H9 (cell line): ENCODE measurements around the gene NFU1. TPM values are rescaled to one million over a fixed set of nuclear protein-coding genes. Genes with fewer than 3 reads are reported as not detected.

Source experiments
- DNase-seq: peaks from one replicate; pipeline ENCODE4 v3.0.0-alpha.2; 2017
- H2AFZ ChIP-seq: one replicate; pipeline ENCODE4 v1.6.1; 2013; ENCODE audit warnings: mild to moderate bottlenecking, low read length, control low read depth, moderate library complexity
- H2AK5ac ChIP-seq: 2 replicates; pipeline ENCODE4 v1.6.1; 2013; ENCODE audit warnings: low read length, control low read depth, mixed read lengths; ENCODE audit not compliant: insufficient read length
- H2BK120ac ChIP-seq: one replicate; pipeline ENCODE4 v1.6.1; 2013; ENCODE audit warnings: low read depth, mild to moderate bottlenecking, low read length, control low read depth, inconsistent platforms; ENCODE audit not compliant: poor library complexity, severe bottlenecking
- H2BK12ac ChIP-seq: 2 replicates; pipeline ENCODE4 v1.6.1; 2013; ENCODE audit warnings: low read length, control low read depth, mixed read lengths, low read depth; ENCODE audit not compliant: insufficient read length
- H2BK15ac ChIP-seq: 2 replicates; pipeline ENCODE4 v1.6.1; 2013; ENCODE audit warnings: low read depth, low read length, control low read depth
- H2BK20ac ChIP-seq: one replicate; pipeline ENCODE4 v1.6.1; 2013; ENCODE audit warnings: low read depth, mild to moderate bottlenecking, low read length, control low read depth, inconsistent platforms; ENCODE audit not compliant: poor library complexity, severe bottlenecking
- H2BK5ac ChIP-seq: 2 replicates; pipeline ENCODE4 v1.6.1; 2013; ENCODE audit warnings: low read length, control low read depth, mixed read lengths; ENCODE audit not compliant: insufficient read length
- H3K14ac ChIP-seq: 2 replicates; pipeline ENCODE4 v1.6.1; 2013; ENCODE audit warnings: low read length, control low read depth; ENCODE audit not compliant: insufficient read depth
- H3K18ac ChIP-seq: 2 replicates; pipeline ENCODE4 v1.6.1; 2013; ENCODE audit warnings: low read depth, mild to moderate bottlenecking, mixed read lengths, low read length, control low read depth; ENCODE audit not compliant: insufficient read length
- H3K23ac ChIP-seq: 2 replicates; pipeline ENCODE4 v1.6.1; 2013; ENCODE audit warnings: low read length, control low read depth, mixed read lengths, low read depth; ENCODE audit not compliant: insufficient read length
- H3K23me2 ChIP-seq: 2 replicates; pipeline ENCODE4 v1.6.1; 2013; ENCODE audit warnings: low read depth, mild to moderate bottlenecking, mixed read lengths, low read length, control low read depth; ENCODE audit not compliant: insufficient read length, poor library complexity, severe bottlenecking
- H3K27ac ChIP-seq: 2 replicates; pipeline ENCODE4 v1.5.1; 2013; ENCODE audit warnings: low read length, control low read depth, mixed read lengths, low read depth; ENCODE audit not compliant: insufficient read length
- H3K27me3 ChIP-seq: 2 replicates; pipeline ENCODE4 v1.6.1; 2013; ENCODE audit warnings: low read length, control low read depth, inconsistent platforms; ENCODE audit not compliant: insufficient read depth
- H3K4ac ChIP-seq: 2 replicates; pipeline ENCODE4 v1.6.1; 2013; ENCODE audit warnings: low read depth, mild to moderate bottlenecking, control low read depth, inconsistent platforms, low read length, moderate library complexity
- H3K4me1 ChIP-seq: 2 replicates; pipeline ENCODE4 v1.6.1; 2013; ENCODE audit warnings: low read length, control low read depth, inconsistent platforms; ENCODE audit not compliant: insufficient read depth
- H3K4me2 ChIP-seq: 2 replicates; pipeline ENCODE4 v1.6.1; 2013; ENCODE audit warnings: low read length, control low read depth, mixed read lengths; ENCODE audit not compliant: insufficient read length, insufficient read depth
- H3K56ac ChIP-seq: 2 replicates; pipeline ENCODE4 v1.6.1; 2013; ENCODE audit warnings: low read depth, mild to moderate bottlenecking, mixed read lengths, low read length, control low read depth; ENCODE audit not compliant: insufficient read length
- H3K79me1 ChIP-seq: 2 replicates; pipeline ENCODE4 v1.6.1; 2013; ENCODE audit warnings: low read depth, mild to moderate bottlenecking, moderate library complexity, low read length, control low read depth, inconsistent platforms; ENCODE audit not compliant: insufficient read depth, poor library complexity, severe bottlenecking
- H3K79me2 ChIP-seq: 2 replicates; pipeline ENCODE4 v1.6.1; 2013; ENCODE audit warnings: low read length, control low read depth, inconsistent platforms; ENCODE audit not compliant: insufficient read depth
- H3K9ac ChIP-seq: 2 replicates; pipeline ENCODE4 v1.6.1; 2013; ENCODE audit warnings: low read length, control low read depth, mixed read lengths; ENCODE audit not compliant: insufficient read length; ENCODE audit errors: extremely low read depth
- H3K9me3 ChIP-seq: one replicate; pipeline ENCODE4 v1.6.1; 2013; ENCODE audit warnings: low read depth, low read length, inconsistent platforms; ENCODE audit not compliant: control insufficient read depth
- H3T11ph ChIP-seq: one replicate; pipeline ENCODE4 v1.6.1; 2013; ENCODE audit warnings: mild to moderate bottlenecking, low read length, control low read depth, inconsistent platforms
- H4K20me1 ChIP-seq: one replicate; pipeline ENCODE4 v1.6.1; 2013; ENCODE audit not compliant: control insufficient read depth, insufficient read length, insufficient read depth
- H4K5ac ChIP-seq: 2 replicates; pipeline ENCODE4 v1.6.1; 2013; ENCODE audit warnings: low read depth, mild to moderate bottlenecking, mixed read lengths, low read length, control low read depth; ENCODE audit not compliant: insufficient read length
- H4K8ac ChIP-seq: replicated peaks from 2 replicates; pipeline ENCODE4 v1.6.1; 2013; ENCODE audit warnings: low read length, control low read depth, mixed read lengths, low read depth; ENCODE audit not compliant: insufficient read length
- H4K91ac ChIP-seq: 2 replicates; pipeline ENCODE4 v1.6.1; 2013; ENCODE audit warnings: low read depth, mild to moderate bottlenecking, moderate library complexity, mixed read lengths, low read length, control low read depth; ENCODE audit not compliant: insufficient read length
- H3K27ac Mint-ChIP-seq, 3 experiments: 2 replicates in 2 of 3; 3 replicates in 1 of 3; pipeline ENCODE4 v1.8.0; 2020 to 2021; ENCODE audit warnings: mixed read lengths in 3 of 3, mild to moderate bottlenecking in 1 of 3, moderate library complexity in 1 of 3
- H3K27me3 Mint-ChIP-seq: 2 replicates; pipeline ENCODE4 v1.8.0; 2021; ENCODE audit warnings: low read depth, mild to moderate bottlenecking, moderate library complexity, mixed read lengths
- H3K36me3 Mint-ChIP-seq, 3 experiments: 2 replicates in 2 of 3; 3 replicates in 1 of 3; pipeline ENCODE4 v1.8.0; 2020 to 2021; ENCODE audit warnings: low read depth in 3 of 3, mixed read lengths in 3 of 3; ENCODE audit not compliant: insufficient read depth in 1 of 3
- H3K4me1 Mint-ChIP-seq, 2 experiments: 2 replicates each; pipeline ENCODE4 v1.8.0; 2020; ENCODE audit warnings: mixed read lengths in 2 of 2
- H3K4me3 Mint-ChIP-seq, 2 experiments: 2 replicates in 1 of 2; 3 replicates in 1 of 2; pipeline ENCODE4 v1.8.0; 2020 to 2021; ENCODE audit warnings: mild to moderate bottlenecking in 2 of 2, mixed read lengths in 2 of 2, moderate library complexity in 1 of 2
- H3K9me3 Mint-ChIP-seq, 2 experiments: 2 replicates in 1 of 2; 3 replicates in 1 of 2; pipeline ENCODE4 v1.8.0; 2020; ENCODE audit warnings: mild to moderate bottlenecking in 2 of 2, mixed read lengths in 2 of 2, moderate library complexity in 1 of 2
- WGBS: extraction: QIAGEN DNeasy Blood & Tissue Kit; methylation state at CpG from one replicate; pipeline ENCODE4 v1.1.7; 2013; ENCODE audit warnings: missing lambda C conversion rate, low lambda C conversion rate, mixed read lengths; ENCODE audit not compliant: insufficient read length; ENCODE audit errors: extremely low coverage; 5-methylcytosine and 5-hydroxymethylcytosine counted together
- total RNA-seq: library from RNA; stranded (reverse); gene quantifications from 2 replicates; pipeline ENCODE4 v1.2.1, GENCODE V29; 2021
- TF ChIP-seq, protein P1 (sequence below): fragments of 200-600 bp; sonication (generic); conservative IDR thresholded peaks from 3 replicates; pipeline ENCODE4 v1.8.0; 2021; ENCODE audit warnings: antibody characterized with exemption, mild to moderate bottlenecking

NFU1 gene
- total RNA-seq, 1 experiment from 2014 or later, result 61.4 TPM

DNA sequence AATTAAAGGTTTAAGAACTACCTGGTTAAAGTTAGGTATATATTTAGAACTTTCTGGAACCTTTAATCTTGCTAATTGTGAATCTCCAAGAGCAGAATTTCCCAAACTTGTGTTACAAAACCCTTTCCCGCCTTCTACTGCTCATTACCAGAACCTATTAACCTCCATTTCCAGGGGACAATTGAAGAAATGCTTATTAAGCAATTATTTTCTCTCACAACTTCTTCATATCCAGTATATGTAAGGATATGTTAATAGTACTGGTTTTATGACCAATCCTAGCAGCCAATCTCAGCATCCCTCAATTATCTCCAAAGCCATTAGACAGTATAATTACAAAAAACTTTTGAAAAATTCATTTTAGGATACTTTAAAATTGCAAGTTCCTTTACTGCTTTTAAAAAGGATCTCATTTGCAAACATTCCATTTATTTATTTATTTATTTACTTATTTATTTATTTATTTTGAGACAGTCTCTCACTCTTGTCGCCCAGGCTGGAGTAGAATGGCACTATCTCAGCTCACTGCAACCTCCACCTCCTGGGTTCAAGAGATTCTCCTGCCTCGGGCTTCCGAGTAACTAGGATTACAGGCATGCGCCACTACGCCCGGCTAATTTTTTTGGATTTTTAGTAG lies 53.9 kb downstream of the NFU1 start:
- H3K36me3 Mint-ChIP-seq, result peaks cover 2 to 13% (median 8%) of the 10 kb centered on the region in 3 experiments; a peak in 5 of 7 replicates
- Histone ChIP-seq H3K4ac (no peak overlapping the region), H3T11ph (no peak overlapping the region), H2BK12ac (no peak overlapping the region), H2BK120ac (no peak overlapping the region), H3K9me3 (no peaks in the 10 kb centered on the region), H3K27ac (no peak overlapping the region), H2BK20ac (no peak overlapping the region), H4K91ac (no peak overlapping the region), H3K23ac (no peak overlapping the region), H2AK5ac (no peak overlapping the region), H2BK15ac (no peak overlapping the region), H4K5ac (no peak overlapping the region), H2BK5ac (no peak overlapping the region), H3K23me2 (peaks cover 3% of the 10 kb centered on the region), H3K4me2 (no peak overlapping the region), H3K79me1 (peaks cover 3% of the 10 kb centered on the region), H3K79me2 (peaks cover 5% of the 10 kb centered on the region; the same call in 1 of the 2 replicates), H3K18ac (no peak overlapping the region), H4K8ac (no peak overlapping the region), H3K56ac (no peak overlapping the region), H3K9ac (no peak overlapping the region), H4K20me1 (no peaks in the 10 kb centered on the region), H3K14ac (no peak overlapping the region), H3K4me1 (no peaks in the 10 kb centered on the region), H2AFZ (no peak overlapping the region), H3K27me3 (no peaks in the 10 kb centered on the region)
- no peak for DNase-seq
- no peaks in the 10 kb centered on the region; the same call in 1 of the 2 replicates for H3K27me3 Mint-ChIP-seq
- TF ChIP-seq, protein P1, sequence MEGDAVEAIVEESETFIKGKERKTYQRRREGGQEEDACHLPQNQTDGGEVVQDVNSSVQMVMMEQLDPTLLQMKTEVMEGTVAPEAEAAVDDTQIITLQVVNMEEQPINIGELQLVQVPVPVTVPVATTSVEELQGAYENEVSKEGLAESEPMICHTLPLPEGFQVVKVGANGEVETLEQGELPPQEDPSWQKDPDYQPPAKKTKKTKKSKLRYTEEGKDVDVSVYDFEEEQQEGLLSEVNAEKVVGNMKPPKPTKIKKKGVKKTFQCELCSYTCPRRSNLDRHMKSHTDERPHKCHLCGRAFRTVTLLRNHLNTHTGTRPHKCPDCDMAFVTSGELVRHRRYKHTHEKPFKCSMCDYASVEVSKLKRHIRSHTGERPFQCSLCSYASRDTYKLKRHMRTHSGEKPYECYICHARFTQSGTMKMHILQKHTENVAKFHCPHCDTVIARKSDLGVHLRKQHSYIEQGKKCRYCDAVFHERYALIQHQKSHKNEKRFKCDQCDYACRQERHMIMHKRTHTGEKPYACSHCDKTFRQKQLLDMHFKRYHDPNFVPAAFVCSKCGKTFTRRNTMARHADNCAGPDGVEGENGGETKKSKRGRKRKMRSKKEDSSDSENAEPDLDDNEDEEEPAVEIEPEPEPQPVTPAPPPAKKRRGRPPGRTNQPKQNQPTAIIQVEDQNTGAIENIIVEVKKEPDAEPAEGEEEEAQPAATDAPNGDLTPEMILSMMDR, result no peak
- H3K4me1 Mint-ChIP-seq, result peaks cover 25 to 32% of the 10 kb centered on the region in 2 experiments
- no peaks in the 10 kb centered on the region for H3K9me3 Mint-ChIP-seq
- H3K27ac Mint-ChIP-seq, result no peak overlapping the region; a peak in 2 of 7 replicates
- WGBS, result no CpG with 5 or more reads among the region's 7 CpGs
- no peak overlapping the region for H3K4me3 Mint-ChIP-seq
